Right hindlimb (tissue), 1 donor: ENCODE measurements around the gene NUP42.
"Not testable (repeated sequence)": the region's sequence is repeated elsewhere in the genome, so short reads cannot be mapped to it uniquely, and the experiment has no call there.

ENCODE experiments used
- DNase-seq: peaks from one replicate; pipeline ENCODE4 v3.0.0-alpha.2; 2018

The NUP42 gene

DNA sequence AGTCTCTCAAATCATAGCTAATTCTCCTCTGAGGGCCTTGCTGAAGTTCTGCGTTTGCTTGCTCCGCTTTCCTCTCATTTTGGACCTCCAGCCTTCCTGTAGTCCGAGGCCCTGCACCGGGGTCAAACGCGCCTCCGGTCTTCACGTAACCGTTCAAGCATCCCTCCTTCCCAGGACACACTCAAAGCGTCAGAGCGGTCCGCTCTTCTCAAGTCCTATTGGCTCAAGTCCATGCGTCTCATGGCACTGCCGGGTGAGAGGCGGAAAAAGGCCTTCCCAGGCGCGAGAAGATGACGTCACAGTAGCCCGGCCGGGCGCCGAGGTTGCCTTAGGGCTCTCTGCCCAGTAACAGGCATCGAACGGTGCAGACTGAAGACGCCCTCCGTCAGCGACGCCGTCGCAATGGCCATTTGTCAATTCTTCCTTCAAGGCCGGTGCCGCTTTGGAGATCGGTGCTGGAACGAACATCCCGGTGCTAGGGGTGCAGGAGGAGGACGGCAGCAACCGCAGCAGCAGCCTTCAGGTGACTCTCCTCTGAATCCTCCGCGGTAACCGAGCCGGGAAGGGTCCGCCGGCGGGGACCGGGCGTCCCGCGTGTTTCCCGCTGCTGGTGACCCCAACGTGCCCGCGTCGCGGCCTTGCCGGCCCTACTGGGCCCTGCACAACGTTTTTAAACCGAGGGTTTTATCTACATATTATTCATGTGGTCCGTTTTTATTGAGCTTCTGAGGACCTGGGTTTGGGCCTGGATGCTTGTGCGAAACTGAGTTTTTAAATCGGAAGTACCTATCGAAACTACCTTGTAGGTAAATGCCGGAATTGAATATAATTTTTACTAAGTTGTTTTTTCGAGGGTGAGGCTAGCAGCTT is at the start of gene NUP42:
NUP42 (plus strand) TSS at position 365 of the 870 bp plus-strand sequence; CDS start at position 403, 38 bp downstream.
- DNase-seq, result peak; percentile 96

- DNase-seq, result no peak
Measured at GRCh38 chr7:23133797-23134196, 48.1 kb upstream of the NUP42 start.

DNA sequence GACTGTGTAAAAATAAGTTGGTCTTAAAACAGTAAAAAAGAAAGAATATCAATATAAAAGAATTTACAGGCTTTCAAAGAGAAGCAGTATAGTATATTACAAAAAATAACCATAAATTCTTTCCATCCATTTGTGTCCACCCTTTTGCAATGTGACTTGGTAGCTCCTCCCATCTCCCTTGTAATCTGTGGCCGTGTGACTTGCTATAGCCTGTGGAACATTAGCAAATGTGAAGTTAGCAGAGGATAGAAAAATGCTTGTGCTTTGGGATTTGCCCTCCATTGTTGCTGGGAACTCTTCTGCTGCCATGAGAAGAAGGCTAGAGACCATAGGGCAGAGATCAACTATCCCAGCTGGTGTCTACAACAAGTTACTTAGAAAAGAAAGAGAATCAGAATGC is 46.1 kb upstream of the NUP42 start:
- DNase-seq, result no peak

DNA sequence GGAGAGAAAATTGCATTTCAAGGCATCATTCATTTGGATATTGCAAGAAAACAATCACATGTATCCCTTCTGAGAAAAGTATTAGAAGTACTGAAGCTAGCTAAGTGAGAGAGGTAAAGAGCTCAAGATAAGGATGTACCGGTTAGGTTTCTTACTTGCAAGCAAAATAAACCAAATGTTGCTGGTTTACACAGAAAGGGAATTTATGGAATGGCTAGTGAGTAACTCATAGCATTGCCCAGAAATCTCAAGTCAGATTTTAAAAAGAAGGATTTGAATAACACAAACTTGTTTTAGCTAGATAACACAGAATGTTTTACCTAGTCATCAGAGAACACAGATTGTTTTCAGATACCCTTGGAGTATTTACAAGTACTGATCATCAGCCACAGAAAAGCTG is 45.6 kb upstream of the NUP42 start:
- no peak for DNase-seq

GRCh38 chr7:23157679-23158078 is 24.2 kb upstream of the NUP42 start:
- no peak for DNase-seq

DNA sequence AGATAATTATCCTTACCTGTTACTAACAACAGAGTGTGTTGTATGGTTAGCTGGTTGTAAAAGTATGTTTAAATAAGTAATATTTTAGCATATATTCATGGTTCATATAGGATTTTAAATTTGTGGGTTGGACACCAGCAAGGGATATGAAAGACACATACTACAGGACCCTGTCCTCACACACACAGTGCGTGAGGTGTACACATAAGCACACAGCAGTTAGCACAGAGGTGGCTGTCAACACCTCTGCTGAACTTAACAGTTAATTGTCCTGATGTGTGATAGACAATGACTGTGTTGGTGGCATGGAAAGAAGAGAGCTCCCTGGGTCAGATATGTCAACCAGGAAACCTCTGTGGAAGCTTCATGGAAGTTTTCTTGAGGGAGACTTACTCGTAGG is 23.3 kb upstream of the NUP42 start:
- DNase-seq, result no peak

- DNase-seq, result no peak
Measured at GRCh38 chr7:23161482-23161881, 20.4 kb upstream of the NUP42 start.

GRCh38 chr7:23164846-23165245 is 17.0 kb upstream of the NUP42 start:
- DNase-seq, result no peak

DNA sequence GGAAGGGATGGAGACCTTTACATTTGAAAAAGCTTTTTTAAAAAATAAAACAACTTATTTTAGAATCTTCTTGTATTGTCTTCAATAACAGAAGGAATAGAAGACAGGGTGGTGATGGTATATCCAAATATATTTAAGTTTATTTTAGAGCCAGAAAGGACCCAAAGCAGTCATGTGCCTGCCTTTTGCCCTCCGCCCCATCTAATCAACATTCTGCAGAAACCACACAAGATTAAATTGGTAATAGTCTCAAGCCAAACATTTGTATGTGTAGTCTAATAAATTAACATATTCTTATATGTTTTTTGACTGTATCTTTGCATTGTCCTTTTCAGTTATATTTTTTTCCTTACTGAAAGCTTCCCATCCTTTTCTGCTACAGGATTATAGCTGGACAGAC is 16.5 kb upstream of the NUP42 start:
- DNase-seq, result no peak

DNA sequence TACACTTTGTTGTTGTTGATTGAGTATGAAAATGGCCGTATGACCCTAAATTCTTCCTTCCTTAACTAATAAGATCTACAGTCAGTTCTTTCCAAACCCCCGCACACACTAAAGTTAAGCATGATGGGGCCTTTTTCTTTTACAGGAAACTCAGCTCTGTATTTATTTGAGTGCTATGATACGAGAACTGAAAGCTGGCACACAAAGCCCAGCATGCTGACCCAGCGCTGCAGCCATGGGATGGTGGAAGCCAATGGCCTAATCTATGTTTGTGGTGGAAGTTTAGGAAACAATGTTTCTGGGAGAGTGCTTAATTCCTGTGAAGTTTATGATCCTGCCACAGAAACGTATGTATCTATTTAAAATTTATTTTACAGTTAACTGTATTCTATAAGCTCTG is 14.2 kb upstream of the NUP42 start:
- DNase-seq, result no peak

DNA sequence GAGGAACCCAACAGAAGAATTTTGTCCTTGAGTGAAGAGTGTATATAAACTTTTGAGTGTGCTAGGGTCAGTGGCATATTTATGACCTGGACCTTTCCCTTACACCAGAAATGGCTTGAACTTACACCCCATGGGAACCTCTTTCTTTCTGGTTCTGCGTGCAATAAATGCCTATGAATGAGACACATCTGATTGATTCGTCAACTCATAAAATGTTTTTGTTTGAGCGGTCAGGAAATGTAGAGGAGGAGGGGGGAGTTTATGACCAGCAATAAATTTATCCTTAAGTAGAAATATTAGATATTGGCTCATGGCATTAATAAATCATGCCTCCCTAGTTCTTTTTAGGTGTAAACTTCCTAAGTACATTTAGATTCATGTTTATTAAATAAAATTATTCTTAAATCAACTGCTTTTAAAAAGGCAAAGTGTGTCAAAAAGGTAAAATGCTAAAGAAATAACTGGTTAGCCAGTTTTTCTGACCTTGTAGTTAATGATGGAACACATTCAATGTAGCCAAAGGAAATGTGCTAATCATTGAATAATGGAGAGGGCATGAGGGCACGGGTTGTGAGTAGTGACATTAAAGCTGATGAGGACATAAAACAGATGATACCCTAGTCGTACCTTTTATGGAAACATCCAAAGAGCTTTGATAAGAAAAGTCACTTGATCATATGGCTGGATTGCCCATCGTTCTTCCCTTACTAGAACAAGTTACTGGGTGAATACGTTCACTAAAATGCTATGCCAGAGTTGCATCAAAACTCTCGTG is 13.6 kb upstream of the NUP42 start:
- DNase-seq, result no peak

DNA sequence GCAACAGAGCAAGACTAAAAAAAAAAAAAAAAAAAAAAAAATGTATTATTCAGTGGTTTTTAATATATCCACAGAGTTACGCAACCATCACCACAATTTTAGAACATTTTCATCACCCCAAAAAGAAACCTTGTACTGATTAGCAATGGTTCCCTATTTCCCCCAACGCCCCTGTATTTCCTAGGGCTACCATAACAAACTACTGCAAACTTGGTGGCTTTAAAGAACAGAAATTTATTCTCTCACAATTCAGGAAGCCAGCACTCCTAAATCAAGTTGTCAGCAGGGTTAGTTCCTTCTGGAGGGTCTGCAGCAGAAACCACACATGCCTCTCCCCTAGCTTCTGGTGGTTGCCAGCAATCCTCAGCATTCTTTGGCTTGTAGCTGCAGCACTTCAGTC is 5.9 kb upstream of the NUP42 start:
- DNase-seq, result no peak

DNA sequence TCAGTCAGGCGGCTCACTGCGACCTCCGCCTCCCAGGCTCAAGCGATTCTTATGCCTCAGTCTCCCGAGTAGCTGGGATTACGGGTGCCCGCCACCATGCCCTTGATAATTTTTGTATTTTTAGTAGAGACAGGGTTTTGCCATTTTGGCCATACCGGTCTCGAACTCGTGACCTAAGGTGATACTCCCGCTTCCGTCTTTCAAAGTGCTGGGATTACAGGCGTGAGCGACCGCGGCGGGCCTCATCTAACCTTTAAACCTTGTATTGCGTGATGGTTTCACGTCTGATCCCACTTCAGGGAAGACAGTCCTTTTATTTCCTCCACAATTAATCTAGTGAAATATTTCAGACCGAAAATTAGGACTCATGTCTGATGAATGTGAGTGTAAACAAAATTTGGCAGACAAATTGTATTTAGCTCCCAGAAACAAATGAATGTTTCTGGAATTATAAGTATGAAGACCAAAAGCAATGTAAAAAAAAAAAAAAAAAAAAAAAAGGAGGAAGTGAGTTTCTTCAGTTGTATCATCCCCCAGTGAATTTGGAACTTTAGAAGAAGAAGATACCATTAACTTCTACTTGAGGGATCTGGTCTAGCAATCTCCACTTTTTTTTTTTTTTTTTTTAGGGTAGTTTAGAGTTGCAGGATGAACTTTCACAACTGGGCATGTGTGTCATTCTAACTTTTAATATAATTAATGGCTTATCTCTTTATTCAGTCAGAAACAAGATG is 1.6 kb downstream of the NUP42 start:
- no peak for DNase-seq

- DNase-seq, result no peak
Measured at GRCh38 chr7:23184291-23184690, 2.4 kb downstream of the NUP42 start.

DNA sequence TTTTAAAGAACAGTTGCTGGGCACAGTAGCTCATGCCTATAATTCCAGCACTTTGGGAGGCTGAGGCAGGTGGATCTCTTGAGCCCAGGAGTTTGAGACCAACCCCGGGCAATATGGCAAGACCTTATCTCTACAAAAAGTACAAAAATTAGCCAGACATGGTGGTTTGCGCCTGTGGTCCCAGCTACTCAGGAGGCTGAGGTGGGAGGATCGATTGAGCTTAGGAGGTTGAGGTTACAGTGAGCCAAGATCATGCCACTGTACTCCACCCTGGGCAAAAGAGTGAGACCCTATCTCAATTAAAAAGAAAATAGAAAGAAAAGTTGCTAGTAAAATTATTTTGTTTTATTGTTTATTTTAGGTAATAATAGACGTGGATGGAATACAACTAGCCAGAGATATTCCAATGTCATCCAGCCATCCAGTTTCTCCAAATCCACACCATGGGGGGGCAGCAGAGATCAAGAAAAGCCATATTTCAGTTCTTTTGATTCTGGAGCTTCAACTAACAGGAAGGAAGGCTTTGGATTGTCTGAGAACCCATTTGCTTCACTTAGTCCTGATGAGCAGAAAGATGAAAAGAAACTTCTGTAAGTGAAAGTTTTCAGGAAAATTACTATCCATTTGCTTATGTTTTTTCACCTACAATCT is 3.0 kb downstream of the NUP42 start:
- DNase-seq, result peak; percentile 72

DNA sequence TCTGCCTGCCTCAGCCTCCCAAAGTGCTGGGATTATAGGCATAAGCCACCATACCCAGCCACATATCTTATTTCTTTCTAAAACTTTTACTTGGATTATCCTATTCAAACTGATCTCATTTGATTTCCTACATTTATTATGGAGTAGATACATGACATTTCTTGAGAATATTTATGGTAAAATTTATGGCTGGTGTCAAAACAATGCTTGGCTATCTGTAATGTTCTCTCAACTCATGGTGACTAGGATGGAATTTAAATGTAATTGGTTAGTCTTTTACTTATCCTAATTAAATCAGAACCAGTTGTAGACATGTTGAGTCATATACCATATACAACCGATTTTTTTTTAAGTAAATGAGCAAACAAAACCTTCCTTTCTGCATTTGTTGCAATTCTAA is 4.1 kb downstream of the NUP42 start:
- no peak for DNase-seq

DNA sequence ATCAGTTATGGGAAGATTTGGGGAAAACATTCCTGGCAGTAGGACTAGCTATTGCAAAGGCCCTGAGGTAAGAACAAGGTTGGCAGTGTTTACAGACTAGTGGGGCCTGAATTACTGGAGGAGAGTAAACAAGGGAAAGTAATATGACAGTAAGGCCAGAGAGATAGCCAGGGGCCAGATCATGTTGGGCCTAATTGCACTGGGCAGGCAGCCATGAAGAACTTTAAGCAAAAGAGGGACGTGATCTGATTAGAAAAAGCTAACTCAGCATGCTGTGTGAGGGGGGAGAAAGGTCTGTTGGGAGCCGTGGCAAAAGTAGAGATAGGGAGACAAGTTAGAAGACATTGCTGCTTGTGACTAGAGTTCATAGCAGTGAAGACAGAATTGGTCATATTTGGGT is 9.2 kb downstream of the NUP42 start:
- DNase-seq, result no peak

GRCh38 chr7:23193650-23194227 is 11.9 kb downstream of the NUP42 start:
- not testable (repeated sequence) for DNase-seq

DNA sequence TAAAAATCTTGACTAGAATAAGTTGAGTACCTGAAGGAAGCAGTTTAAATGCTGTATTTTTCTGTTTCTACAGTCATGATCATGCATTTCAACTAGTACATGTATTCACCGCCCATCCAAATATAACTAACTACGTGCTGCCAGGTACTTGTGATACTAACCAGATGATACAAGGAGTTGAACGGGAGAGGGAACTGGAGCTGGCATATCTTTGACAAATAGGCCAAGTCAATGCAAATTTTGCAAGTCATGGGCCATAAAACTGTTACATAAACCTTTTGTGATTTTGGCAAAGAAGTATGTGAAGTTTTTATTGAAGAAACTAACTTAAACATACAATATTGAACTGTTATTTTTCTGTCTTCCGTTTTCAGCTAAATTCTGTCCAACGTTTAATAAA is 14.5 kb downstream of the NUP42 start:
- DNase-seq, result no peak

GRCh38 chr7:23197745-23198144 is 15.9 kb downstream of the NUP42 start:
- not testable (repeated sequence) for DNase-seq

GRCh38 chr7:23200331-23200730 is 18.5 kb downstream of the NUP42 start:
- DNase-seq, result no peak

- no peak for DNase-seq
Measured at GRCh38 chr7:23204241-23204640, 22.4 kb downstream of the NUP42 start.

GRCh38 chr7:23205577-23205908 is 23.7 kb downstream of the NUP42 start:
- DNase-seq, result no peak
